HEK293 (cell line): ENCODE data around the gene SOX2.

Source experiments
- CTCF ChIA-PET: fragments of 350-600 bp; formaldehyde crosslinking; extraction: SDS; loops from one replicate; lab custom pipeline; 2021; ENCODE audit warnings: antibody characterized with exemption; lab: Yijun Ruan, JAX
- POLR2A ChIA-PET: fragments of 300-600 bp; formaldehyde crosslinking; extraction: SDS; loops from one replicate; lab custom pipeline; 2020; ENCODE audit warnings: antibody characterized with exemption, inconsistent platforms; lab: Yijun Ruan, JAX
- H3K27ac ChIP-seq: fragments of 200-500 bp; sonication (Bioruptor generic); 2 replicates; pipeline ENCODE4 v1.5.1; 2014; ENCODE audit warnings: low read depth, low read length, control low read depth, inconsistent platforms; ENCODE audit errors: extremely low read depth
- H3K36me3 ChIP-seq, 2 experiments: fragments of 200-500 bp in 1 of 2; sonication (Bioruptor generic) in 1 of 2; 1 replicate in 1 of 2; 2 replicates in 1 of 2; pipeline ENCODE4 v1.5.1; 2014 to 2017; ENCODE audit warnings: inconsistent platforms in 2 of 2, low read length in 2 of 2; ENCODE audit not compliant: control insufficient read depth in 2 of 2, insufficient read depth in 1 of 2
- H3K4me1 ChIP-seq: fragments of 200-500 bp; sonication (Bioruptor generic); 2 replicates; pipeline ENCODE4 v1.5.1; 2014; ENCODE audit warnings: mild to moderate bottlenecking, low read length, inconsistent platforms; ENCODE audit not compliant: control insufficient read depth, insufficient read depth
- H3K4me3 ChIP-seq: 2 replicates; pipeline ENCODE4 v1.5.1; 2011; ENCODE audit warnings: low read depth, mild to moderate bottlenecking, control low read depth, low read length, moderate library complexity
- H3K9me3 ChIP-seq: fragments of 200-500 bp; sonication (Bioruptor generic); 2 replicates; pipeline ENCODE4 v1.5.1; 2014; ENCODE audit warnings: low read depth, low read length, inconsistent platforms; ENCODE audit not compliant: control insufficient read depth, insufficient read depth
- FEZF1 ChIP-seq: fragments of 450-650 bp; formaldehyde crosslinking; IDR thresholded peaks from 2 replicates; pipeline ENCODE4 v1.5.1; 2016; ENCODE audit warnings: missing biosample characterization, missing genetic modification characterization
- HOXA7 ChIP-seq: sonication (generic); formaldehyde crosslinking; IDR thresholded peaks from 2 replicates; pipeline ENCODE4 v1.8.1; 2022; ENCODE audit warnings: missing genetic modification reagents, borderline replicate concordance
- PRDM1 ChIP-seq: fragments of 450-650 bp; formaldehyde crosslinking; IDR thresholded peaks from 2 replicates; pipeline ENCODE4; 2016; ENCODE audit warnings: missing biosample characterization, missing genetic modification characterization
- RBAK ChIP-seq: fragments of 450-650 bp; formaldehyde crosslinking; IDR thresholded peaks from 2 replicates; pipeline ENCODE4 v1.5.1; 2016; ENCODE audit warnings: missing biosample characterization, missing genetic modification characterization
- SCRT2 ChIP-seq: fragments of 450-650 bp; formaldehyde crosslinking; IDR thresholded peaks from 2 replicates; pipeline ENCODE4 v1.5.1; 2016; ENCODE audit warnings: missing biosample characterization, missing genetic modification characterization
- TCF7L2 ChIP-seq: IDR thresholded peaks from 2 replicates; pipeline ENCODE4 v1.6.1; 2011; ENCODE audit warnings: low read depth, mild to moderate bottlenecking, inconsistent platforms, low read length, moderate library complexity, borderline replicate concordance
- TRIM28 ChIP-seq: IDR thresholded peaks from 2 replicates; pipeline ENCODE4 v1.6.1; 2011; ENCODE audit warnings: low read length, control low read depth, borderline replicate concordance
- ZFP37 ChIP-seq: fragments of 450-650 bp; formaldehyde crosslinking; IDR thresholded peaks from 2 replicates; pipeline ENCODE4 v1.5.1; 2016; ENCODE audit warnings: missing biosample characterization, missing genetic modification characterization
- ZFP41 ChIP-seq: fragments of 450-650 bp; formaldehyde crosslinking; IDR thresholded peaks from 2 replicates; pipeline ENCODE4 v1.5.1; 2016; ENCODE audit warnings: missing biosample characterization, missing genetic modification characterization, borderline replicate concordance
- ZIC2 ChIP-seq: fragments of 450-650 bp; formaldehyde crosslinking; IDR thresholded peaks from 2 replicates; pipeline ENCODE4 v1.5.1; 2016; ENCODE audit warnings: missing biosample characterization, missing genetic modification characterization
- ZNF132 ChIP-seq: fragments of 450-650 bp; formaldehyde crosslinking; IDR thresholded peaks from 2 replicates; pipeline ENCODE4 v1.5.1; 2017; ENCODE audit warnings: missing biosample characterization, missing genetic modification characterization, borderline replicate concordance
- ZNF169 ChIP-seq: fragments of 450-650 bp; formaldehyde crosslinking; IDR thresholded peaks from 2 replicates; pipeline ENCODE4 v1.5.1; 2016; ENCODE audit warnings: missing biosample characterization, missing genetic modification characterization
- ZNF202 ChIP-seq: fragments of 450-650 bp; formaldehyde crosslinking; IDR thresholded peaks from 2 replicates; pipeline ENCODE4 v1.5.1; 2016; ENCODE audit warnings: missing biosample characterization, missing genetic modification characterization, borderline replicate concordance
- ZNF324 ChIP-seq: fragments of 450-650 bp; formaldehyde crosslinking; IDR thresholded peaks from 2 replicates; pipeline ENCODE4 v1.5.1; 2016; ENCODE audit warnings: missing biosample characterization, missing genetic modification characterization
- ZNF416 ChIP-seq: fragments of 450-650 bp; formaldehyde crosslinking; IDR thresholded peaks from 2 replicates; pipeline ENCODE4 v1.5.1; 2016; ENCODE audit warnings: missing biosample characterization, missing genetic modification characterization
- ZNF488 ChIP-seq: fragments of 450-650 bp; formaldehyde crosslinking; IDR thresholded peaks from 2 replicates; pipeline ENCODE4 v1.5.1; 2016; ENCODE audit warnings: missing biosample characterization, missing genetic modification characterization
- ZNF555 ChIP-seq: fragments of 450-650 bp; formaldehyde crosslinking; conservative IDR thresholded peaks from 2 replicates; pipeline ENCODE4 v1.5.1; 2017; ENCODE audit warnings: missing biosample characterization, mild to moderate bottlenecking, missing genetic modification characterization, inconsistent platforms
- ZNF558 ChIP-seq: fragments of 450-650 bp; formaldehyde crosslinking; IDR thresholded peaks from 2 replicates; pipeline ENCODE4 v1.5.1; 2016; ENCODE audit warnings: missing biosample characterization, missing genetic modification characterization
- ZNF610 ChIP-seq: fragments of 450-650 bp; formaldehyde crosslinking; IDR thresholded peaks from 2 replicates; pipeline ENCODE4 v1.5.1; 2016; ENCODE audit warnings: missing biosample characterization, missing genetic modification characterization, borderline replicate concordance
- ZNF623 ChIP-seq: fragments of 450-650 bp; formaldehyde crosslinking; IDR thresholded peaks from 2 replicates; pipeline ENCODE4 v1.5.1; 2016; ENCODE audit warnings: missing biosample characterization, missing genetic modification characterization
- ZNF639 ChIP-seq: fragments of 450-650 bp; formaldehyde crosslinking; IDR thresholded peaks from 2 replicates; pipeline ENCODE4 v1.5.1; 2016; ENCODE audit warnings: missing biosample characterization, missing genetic modification characterization
- ZNF664 ChIP-seq: fragments of 450-650 bp; formaldehyde crosslinking; IDR thresholded peaks from 2 replicates; pipeline ENCODE4 v1.5.1; 2016; ENCODE audit warnings: missing biosample characterization, missing genetic modification characterization
- ZNF76 ChIP-seq: fragments of 450-650 bp; formaldehyde crosslinking; IDR thresholded peaks from 2 replicates; pipeline ENCODE4; 2016; ENCODE audit warnings: low read depth, missing biosample characterization, missing genetic modification characterization, borderline replicate concordance
- ZNF777 ChIP-seq: fragments of 450-650 bp; formaldehyde crosslinking; IDR thresholded peaks from 2 replicates; pipeline ENCODE4 v1.5.1; 2017; ENCODE audit warnings: missing biosample characterization, missing genetic modification characterization, borderline replicate concordance
- ZNF785 ChIP-seq: fragments of 450-650 bp; formaldehyde crosslinking; IDR thresholded peaks from 2 replicates; pipeline ENCODE4 v1.5.1; 2016; ENCODE audit warnings: missing biosample characterization, missing genetic modification characterization
- TF ChIP-seq, protein P1 (sequence below): fragments of 450-650 bp; formaldehyde crosslinking; IDR thresholded peaks from 2 replicates; pipeline ENCODE4 v1.5.1; 2016; ENCODE audit warnings: missing biosample characterization, missing genetic modification characterization
- TF ChIP-seq, protein P2 (sequence below): fragments of 450-650 bp; formaldehyde crosslinking; IDR thresholded peaks from 2 replicates; pipeline ENCODE4; 2016; ENCODE audit warnings: missing biosample characterization, missing genetic modification characterization

SOX2 gene

DNA sequence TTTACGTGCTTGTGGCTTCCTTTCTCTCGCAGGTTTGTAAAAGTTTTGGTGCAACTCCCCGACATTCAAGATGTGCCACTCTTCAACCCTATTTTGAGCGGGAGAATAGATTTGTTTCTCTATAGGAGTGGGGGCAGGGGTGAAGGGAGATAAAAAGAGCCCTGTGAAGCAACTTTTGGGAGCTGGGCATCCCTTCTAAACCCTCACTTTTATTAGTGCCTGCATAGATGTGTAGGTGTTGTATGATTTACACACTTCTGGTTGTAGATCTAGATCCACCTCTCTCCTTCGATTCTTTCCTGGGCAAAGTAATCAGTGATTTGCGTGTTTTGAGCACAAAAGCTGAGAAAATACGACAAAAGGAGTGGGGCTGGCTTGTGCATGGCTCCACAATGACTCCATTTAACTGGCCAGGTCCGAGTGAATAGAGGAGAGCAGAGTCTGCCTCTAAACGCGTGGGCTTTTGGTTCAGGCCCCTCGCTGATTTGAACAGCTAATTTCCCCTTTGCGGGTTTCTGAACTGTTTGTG lies 17.7 kb downstream of the SOX2 start:
- Histone ChIP-seq H3K4me1 (peaks cover 5% of the 10 kb centered on the region; the same call in 1 of the 2 replicates), H3K9me3 (no peaks in the 10 kb centered on the region), H3K4me3 (no peak overlapping the region), H3K36me3 (no peaks in the 10 kb centered on the region), H3K27ac (no peak overlapping the region)
- ChIA-PET CTCF (no interaction called here), POLR2A (no interaction called here)
- TF ChIP-seq ZNF558 (tag by site-specific recombination), result no peak
- TF ChIP-seq RBAK, result no peak
- TF ChIP-seq, protein P1, sequence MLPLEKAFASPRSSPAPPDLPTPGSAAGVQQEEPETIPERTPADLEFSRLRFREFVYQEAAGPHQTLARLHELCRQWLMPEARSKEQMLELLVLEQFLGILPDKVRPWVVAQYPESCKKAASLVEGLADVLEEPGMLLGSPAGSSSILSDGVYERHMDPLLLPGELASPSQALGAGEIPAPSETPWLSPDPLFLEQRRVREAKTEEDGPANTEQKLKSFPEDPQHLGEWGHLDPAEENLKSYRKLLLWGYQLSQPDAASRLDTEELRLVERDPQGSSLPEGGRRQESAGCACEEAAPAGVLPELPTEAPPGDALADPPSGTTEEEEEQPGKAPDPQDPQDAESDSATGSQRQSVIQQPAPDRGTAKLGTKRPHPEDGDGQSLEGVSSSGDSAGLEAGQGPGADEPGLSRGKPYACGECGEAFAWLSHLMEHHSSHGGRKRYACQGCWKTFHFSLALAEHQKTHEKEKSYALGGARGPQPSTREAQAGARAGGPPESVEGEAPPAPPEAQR (tag by site-specific recombination), result no peak
- no peak for TF ChIP-seq ZFP41 (tag by site-specific recombination)
- no peak for TF ChIP-seq ZNF785 (tag by site-specific recombination)
- no peak for TF ChIP-seq ZNF610 (tag by site-specific recombination)
- no peak for TF ChIP-seq ZNF777
- no peak for TF ChIP-seq ZNF639 (tag by site-specific recombination)
- TF ChIP-seq FEZF1 (tag by site-specific recombination), result no peak
- no peak for TF ChIP-seq ZIC2 (tag by site-specific recombination)
- TF ChIP-seq SCRT2 (tag by site-specific recombination), result no peak

- Histone ChIP-seq H3K9me3 (no peaks in the 10 kb centered on the region), H3K4me1 (peaks cover 5% of the 10 kb centered on the region; the same call in 1 of the 2 replicates), H3K27ac (no peak overlapping the region), H3K36me3 (no peaks in the 10 kb centered on the region), H3K4me3 (no peak overlapping the region)
- ChIA-PET POLR2A (no interaction called here), CTCF (no interaction called here)
- TF ChIP-seq FEZF1 (tag by site-specific recombination) (0 out of 2 replicates have a peak, but pooled peaks have one; percentile 12), ZNF664 (tag by site-specific recombination) (0 out of 2 replicates have a peak, but pooled peaks have one; percentile 20), ZNF623 (tag by site-specific recombination) (no peak), PRDM1 (tag by site-specific recombination) (peak; percentile 16; the same call in 1 of the 2 replicates)
- TF ChIP-seq, protein P2, sequence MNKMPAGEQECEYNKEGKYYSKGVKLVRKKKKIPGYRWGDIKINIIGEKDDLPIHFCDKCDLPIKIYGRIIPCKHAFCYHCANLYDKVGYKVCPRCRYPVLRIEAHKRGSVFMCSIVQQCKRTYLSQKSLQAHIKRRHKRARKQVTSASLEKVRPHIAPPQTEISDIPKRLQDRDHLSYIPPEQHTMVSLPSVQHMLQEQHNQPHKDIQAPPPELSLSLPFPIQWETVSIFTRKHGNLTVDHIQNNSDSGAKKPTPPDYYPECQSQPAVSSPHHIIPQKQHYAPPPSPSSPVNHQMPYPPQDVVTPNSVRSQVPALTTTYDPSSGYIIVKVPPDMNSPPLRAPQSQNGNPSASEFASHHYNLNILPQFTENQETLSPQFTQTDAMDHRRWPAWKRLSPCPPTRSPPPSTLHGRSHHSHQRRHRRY (tag by site-specific recombination), result no peak
Measured at GRCh38 chr3:181730316-181730715, 18.6 kb downstream of the SOX2 start.

GRCh38 chr3:181730934-181731333 lies 19.2 kb downstream of the SOX2 start:
- H3K4me3 ChIP-seq, result no peak overlapping the region
- no peak overlapping the region for H3K27ac ChIP-seq
- H3K9me3 ChIP-seq, result no peaks in the 10 kb centered on the region
- peaks cover 5% of the 10 kb centered on the region; the same call in 1 of the 2 replicates for H3K4me1 ChIP-seq
- CTCF ChIA-PET, result no interaction called here
- no peaks in the 10 kb centered on the region for H3K36me3 ChIP-seq
- POLR2A ChIA-PET, result no interaction called here
- TF ChIP-seq HOXA7 (CRISPR knock-in tag), result no peak
- TF ChIP-seq ZNF132 (tag by site-specific recombination), result no peak
- TF ChIP-seq ZNF416, result no peak
- no peak for TF ChIP-seq ZNF324
- no peak for TF ChIP-seq ZNF76
- TF ChIP-seq ZNF169 (tag by site-specific recombination), result no peak
- no peak for TF ChIP-seq TCF7L2
- no peak for TF ChIP-seq ZNF488 (tag by site-specific recombination)
- TF ChIP-seq ZNF202 (tag by site-specific recombination), result no peak
- TF ChIP-seq ZFP37 (tag by site-specific recombination), result no peak
- TF ChIP-seq ZNF555 (tag by site-specific recombination), result no peak
- TF ChIP-seq TRIM28, result no peak
